ENCODE measurements around the gene INPP4A. TPM values are rescaled to one million over a fixed set of nuclear protein-coding genes. Genes with fewer than 3 reads are reported as not detected.

The INPP4A gene
- polyA plus RNA-seq, 1 of the 3 experiments (the other 2 are of a cell fraction) = 15.0 TPM

DNA sequence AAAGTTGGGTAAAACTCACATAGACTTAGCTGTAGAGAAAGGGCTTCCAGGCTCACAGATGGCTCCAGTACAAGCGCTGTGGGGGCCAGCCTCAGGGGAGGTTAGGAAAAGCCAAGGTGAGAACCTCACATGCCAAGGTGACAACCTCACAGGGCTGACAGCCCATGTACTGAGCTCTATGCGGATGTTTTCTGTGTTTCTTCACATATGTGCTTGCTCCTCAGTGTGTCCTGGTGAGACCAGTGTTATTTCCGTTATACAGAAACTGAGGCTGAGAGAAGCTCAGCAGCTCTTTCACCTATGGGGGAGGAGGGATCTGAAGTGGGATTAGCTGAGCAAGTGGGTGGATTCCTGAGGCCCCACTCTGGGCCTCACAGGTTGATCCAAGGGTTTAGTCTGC lies 67.3 kb downstream of the INPP4A start:
- Histone ChIP-seq H3K79me2 (ENCODE audit: insufficient read depth) (peaks cover 7% of the 10 kb centered on the region; the same call in 1 of the 2 replicates), H4K20me1 (ENCODE audit: insufficient read depth) (no peaks in the 10 kb centered on the region), H3K9me2 (no peaks in the 10 kb centered on the region), H3F3A (replicated peaks; ENCODE audit: insufficient read depth) (no peaks in the 10 kb centered on the region), H2AFZ (ENCODE audit: low read depth) (no peak overlapping the region), H3K4me3 (ENCODE audit: low read depth in 2 of 2, low read length in 1 of 2) (no peak overlapping the region), H3K36me3 (replicated peaks in 1 of 2; ENCODE audit: control insufficient read depth in 1 of 2, insufficient read depth in 2 of 2, low read length in 1 of 2) (no peaks in the 10 kb centered on the region), H3K27me3 (ENCODE audit: insufficient read depth) (no peaks in the 10 kb centered on the region), H3K4me1 (ENCODE audit: control insufficient read depth in 1 of 2, insufficient read depth in 2 of 2, low read depth in 1 of 2, low read length in 1 of 2) (peaks cover 5 to 10% of the 10 kb centered on the region in 2 experiments; a peak in 1 of 4 replicates), H3K9me3 (no peaks in the 10 kb centered on the region), H3K27ac (ENCODE audit: low read depth in 2 of 2, low read length in 1 of 2) (no peak overlapping the region), H3K4me2 (no peak overlapping the region), H3K9ac (no peak overlapping the region)
- WGBS (ENCODE audit: low lambda C conversion rate) = 100% methylated on average over 1 of the region's 3 CpGs
- no peak for TF ChIP-seq RXRA (IDR thresholded peaks at IDR 0.05; ENCODE audit: borderline replicate concordance, low read depth)
- no peak for DNase-seq
- POLR2A ChIA-PET = no interaction called here
- CTCF ChIA-PET = no interaction called here

DNA sequence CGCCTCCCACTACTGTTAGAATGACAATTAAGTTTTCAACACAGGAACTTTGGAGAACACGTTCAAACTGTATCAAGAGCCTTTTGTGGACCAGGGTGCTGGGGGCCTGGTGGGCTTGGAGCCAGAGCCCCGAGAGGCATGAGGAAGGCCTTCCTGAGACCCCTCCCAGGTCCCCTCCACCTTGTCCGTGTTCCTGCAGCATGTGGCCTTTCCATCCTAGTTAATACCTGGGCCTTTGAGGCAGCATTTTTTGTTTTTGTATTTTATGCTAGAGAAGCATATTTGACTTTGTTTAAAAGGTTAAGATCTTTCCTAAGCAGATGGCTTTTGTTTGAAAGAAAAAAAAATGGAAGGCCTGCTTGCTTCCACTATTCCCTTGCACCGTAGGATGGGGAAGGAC lies 68.0 kb downstream of the INPP4A start:
- Histone ChIP-seq H3K9me3 (no peaks in the 10 kb centered on the region), H3K27ac (ENCODE audit: low read depth in 2 of 2, low read length in 1 of 2) (no peak overlapping the region), H3K4me2 (no peak overlapping the region), H4K20me1 (ENCODE audit: insufficient read depth) (no peaks in the 10 kb centered on the region), H3K9ac (no peak overlapping the region), H3F3A (replicated peaks; ENCODE audit: insufficient read depth) (no peaks in the 10 kb centered on the region), H3K27me3 (ENCODE audit: insufficient read depth) (no peaks in the 10 kb centered on the region), H3K36me3 (replicated peaks in 1 of 2; ENCODE audit: control insufficient read depth in 1 of 2, insufficient read depth in 2 of 2, low read length in 1 of 2) (no peaks in the 10 kb centered on the region), H3K79me2 (ENCODE audit: insufficient read depth) (peaks cover 8% of the 10 kb centered on the region; the same call in 1 of the 2 replicates), H3K9me2 (no peaks in the 10 kb centered on the region), H3K4me3 (ENCODE audit: low read depth in 2 of 2, low read length in 1 of 2) (no peak overlapping the region), H3K4me1 (ENCODE audit: control insufficient read depth in 1 of 2, insufficient read depth in 2 of 2, low read depth in 1 of 2, low read length in 1 of 2) (peaks cover 10 to 16% of the 10 kb centered on the region in 2 experiments; a peak in 3 of 4 replicates), H2AFZ (ENCODE audit: low read depth) (no peak overlapping the region)
- ChIA-PET POLR2A (no interaction called here), CTCF (no interaction called here)
- WGBS (ENCODE audit: low lambda C conversion rate) = 91% methylated on average over 5 of the region's 5 CpGs
- TF ChIP-seq, protein P1, sequence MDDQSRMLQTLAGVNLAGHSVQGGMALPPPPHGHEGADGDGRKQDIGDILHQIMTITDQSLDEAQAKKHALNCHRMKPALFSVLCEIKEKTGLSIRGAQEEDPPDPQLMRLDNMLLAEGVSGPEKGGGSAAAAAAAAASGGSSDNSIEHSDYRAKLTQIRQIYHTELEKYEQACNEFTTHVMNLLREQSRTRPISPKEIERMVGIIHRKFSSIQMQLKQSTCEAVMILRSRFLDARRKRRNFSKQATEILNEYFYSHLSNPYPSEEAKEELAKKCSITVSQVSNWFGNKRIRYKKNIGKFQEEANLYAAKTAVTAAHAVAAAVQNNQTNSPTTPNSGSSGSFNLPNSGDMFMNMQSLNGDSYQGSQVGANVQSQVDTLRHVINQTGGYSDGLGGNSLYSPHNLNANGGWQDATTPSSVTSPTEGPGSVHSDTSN (IDR thresholded peaks at IDR 0.05) = no peak
- no peak for TF ChIP-seq TEAD4 (IDR thresholded peaks at IDR 0.05; ENCODE audit: borderline replicate concordance, insufficient read depth)
- no peak for TF ChIP-seq TAF1 (IDR thresholded peaks at IDR 0.05; ENCODE audit: borderline replicate concordance, low read depth, low read length)
- no peak for TF ChIP-seq CHD2 (IDR thresholded peaks at IDR 0.05; ENCODE audit: low read length, partially characterized antibody)
- no peak for TF ChIP-seq EZH2phosphoT487 (IDR thresholded peaks at IDR 0.05; ENCODE audit: borderline replicate concordance, low read depth)
- TF ChIP-seq, protein P2, sequence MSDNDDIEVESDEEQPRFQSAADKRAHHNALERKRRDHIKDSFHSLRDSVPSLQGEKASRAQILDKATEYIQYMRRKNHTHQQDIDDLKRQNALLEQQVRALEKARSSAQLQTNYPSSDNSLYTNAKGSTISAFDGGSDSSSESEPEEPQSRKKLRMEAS (IDR thresholded peaks at IDR 0.05; ENCODE audit: low read depth) = no peak
- no peak for TF ChIP-seq NFIC (IDR thresholded peaks at IDR 0.05; ENCODE audit: borderline replicate concordance)
- TF ChIP-seq, protein P3, sequence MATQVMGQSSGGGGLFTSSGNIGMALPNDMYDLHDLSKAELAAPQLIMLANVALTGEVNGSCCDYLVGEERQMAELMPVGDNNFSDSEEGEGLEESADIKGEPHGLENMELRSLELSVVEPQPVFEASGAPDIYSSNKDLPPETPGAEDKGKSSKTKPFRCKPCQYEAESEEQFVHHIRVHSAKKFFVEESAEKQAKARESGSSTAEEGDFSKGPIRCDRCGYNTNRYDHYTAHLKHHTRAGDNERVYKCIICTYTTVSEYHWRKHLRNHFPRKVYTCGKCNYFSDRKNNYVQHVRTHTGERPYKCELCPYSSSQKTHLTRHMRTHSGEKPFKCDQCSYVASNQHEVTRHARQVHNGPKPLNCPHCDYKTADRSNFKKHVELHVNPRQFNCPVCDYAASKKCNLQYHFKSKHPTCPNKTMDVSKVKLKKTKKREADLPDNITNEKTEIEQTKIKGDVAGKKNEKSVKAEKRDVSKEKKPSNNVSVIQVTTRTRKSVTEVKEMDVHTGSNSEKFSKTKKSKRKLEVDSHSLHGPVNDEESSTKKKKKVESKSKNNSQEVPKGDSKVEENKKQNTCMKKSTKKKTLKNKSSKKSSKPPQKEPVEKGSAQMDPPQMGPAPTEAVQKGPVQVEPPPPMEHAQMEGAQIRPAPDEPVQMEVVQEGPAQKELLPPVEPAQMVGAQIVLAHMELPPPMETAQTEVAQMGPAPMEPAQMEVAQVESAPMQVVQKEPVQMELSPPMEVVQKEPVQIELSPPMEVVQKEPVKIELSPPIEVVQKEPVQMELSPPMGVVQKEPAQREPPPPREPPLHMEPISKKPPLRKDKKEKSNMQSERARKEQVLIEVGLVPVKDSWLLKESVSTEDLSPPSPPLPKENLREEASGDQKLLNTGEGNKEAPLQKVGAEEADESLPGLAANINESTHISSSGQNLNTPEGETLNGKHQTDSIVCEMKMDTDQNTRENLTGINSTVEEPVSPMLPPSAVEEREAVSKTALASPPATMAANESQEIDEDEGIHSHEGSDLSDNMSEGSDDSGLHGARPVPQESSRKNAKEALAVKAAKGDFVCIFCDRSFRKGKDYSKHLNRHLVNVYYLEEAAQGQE (IDR thresholded peaks at IDR 0.05; ENCODE audit: low read depth, low read length) = no peak
- TF ChIP-seq GATA2 (CRISPR knock-in tag; IDR thresholded peaks at IDR 0.05) = no peak
- TF ChIP-seq FOSL2 (IDR thresholded peaks at IDR 0.05; ENCODE audit: borderline replicate concordance, low read depth) = no peak
- TF ChIP-seq, protein P4, sequence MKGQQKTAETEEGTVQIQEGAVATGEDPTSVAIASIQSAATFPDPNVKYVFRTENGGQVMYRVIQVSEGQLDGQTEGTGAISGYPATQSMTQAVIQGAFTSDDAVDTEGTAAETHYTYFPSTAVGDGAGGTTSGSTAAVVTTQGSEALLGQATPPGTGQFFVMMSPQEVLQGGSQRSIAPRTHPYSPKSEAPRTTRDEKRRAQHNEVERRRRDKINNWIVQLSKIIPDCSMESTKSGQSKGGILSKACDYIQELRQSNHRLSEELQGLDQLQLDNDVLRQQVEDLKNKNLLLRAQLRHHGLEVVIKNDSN (IDR thresholded peaks at IDR 0.05; ENCODE audit: borderline replicate concordance, low read depth) = no peak
- TF ChIP-seq, protein P5, sequence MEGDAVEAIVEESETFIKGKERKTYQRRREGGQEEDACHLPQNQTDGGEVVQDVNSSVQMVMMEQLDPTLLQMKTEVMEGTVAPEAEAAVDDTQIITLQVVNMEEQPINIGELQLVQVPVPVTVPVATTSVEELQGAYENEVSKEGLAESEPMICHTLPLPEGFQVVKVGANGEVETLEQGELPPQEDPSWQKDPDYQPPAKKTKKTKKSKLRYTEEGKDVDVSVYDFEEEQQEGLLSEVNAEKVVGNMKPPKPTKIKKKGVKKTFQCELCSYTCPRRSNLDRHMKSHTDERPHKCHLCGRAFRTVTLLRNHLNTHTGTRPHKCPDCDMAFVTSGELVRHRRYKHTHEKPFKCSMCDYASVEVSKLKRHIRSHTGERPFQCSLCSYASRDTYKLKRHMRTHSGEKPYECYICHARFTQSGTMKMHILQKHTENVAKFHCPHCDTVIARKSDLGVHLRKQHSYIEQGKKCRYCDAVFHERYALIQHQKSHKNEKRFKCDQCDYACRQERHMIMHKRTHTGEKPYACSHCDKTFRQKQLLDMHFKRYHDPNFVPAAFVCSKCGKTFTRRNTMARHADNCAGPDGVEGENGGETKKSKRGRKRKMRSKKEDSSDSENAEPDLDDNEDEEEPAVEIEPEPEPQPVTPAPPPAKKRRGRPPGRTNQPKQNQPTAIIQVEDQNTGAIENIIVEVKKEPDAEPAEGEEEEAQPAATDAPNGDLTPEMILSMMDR (IDR thresholded peaks at IDR 0.05) = no peak
- no peak for TF ChIP-seq FOXM1 (IDR thresholded peaks at IDR 0.05; ENCODE audit: low read depth)
- no peak for TF ChIP-seq POLR2AphosphoS5 (IDR thresholded peaks at IDR 0.05; ENCODE audit: low read depth, low read length)
- no peak for DNase-seq

Data from SK-N-SH (cell line).